NCI-H82 treated with DMSO at 0.1 percent for 48 hours (cell line): Measurements from ENCODE around the gene GALNT14.
"Not testable (repeated sequence)": the region's sequence is repeated elsewhere in the genome, so short reads cannot be mapped to it uniquely, and the experiment has no call there.

Experiments used
- DNase-seq: peaks from one replicate; lab custom pipeline; 2025; ENCODE audit not compliant: unreplicated experiment; lab: John Stamatoyannopoulos, UW

Gene GALNT14, protein sequence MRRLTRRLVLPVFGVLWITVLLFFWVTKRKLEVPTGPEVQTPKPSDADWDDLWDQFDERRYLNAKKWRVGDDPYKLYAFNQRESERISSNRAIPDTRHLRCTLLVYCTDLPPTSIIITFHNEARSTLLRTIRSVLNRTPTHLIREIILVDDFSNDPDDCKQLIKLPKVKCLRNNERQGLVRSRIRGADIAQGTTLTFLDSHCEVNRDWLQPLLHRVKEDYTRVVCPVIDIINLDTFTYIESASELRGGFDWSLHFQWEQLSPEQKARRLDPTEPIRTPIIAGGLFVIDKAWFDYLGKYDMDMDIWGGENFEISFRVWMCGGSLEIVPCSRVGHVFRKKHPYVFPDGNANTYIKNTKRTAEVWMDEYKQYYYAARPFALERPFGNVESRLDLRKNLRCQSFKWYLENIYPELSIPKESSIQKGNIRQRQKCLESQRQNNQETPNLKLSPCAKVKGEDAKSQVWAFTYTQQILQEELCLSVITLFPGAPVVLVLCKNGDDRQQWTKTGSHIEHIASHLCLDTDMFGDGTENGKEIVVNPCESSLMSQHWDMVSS

DNA sequence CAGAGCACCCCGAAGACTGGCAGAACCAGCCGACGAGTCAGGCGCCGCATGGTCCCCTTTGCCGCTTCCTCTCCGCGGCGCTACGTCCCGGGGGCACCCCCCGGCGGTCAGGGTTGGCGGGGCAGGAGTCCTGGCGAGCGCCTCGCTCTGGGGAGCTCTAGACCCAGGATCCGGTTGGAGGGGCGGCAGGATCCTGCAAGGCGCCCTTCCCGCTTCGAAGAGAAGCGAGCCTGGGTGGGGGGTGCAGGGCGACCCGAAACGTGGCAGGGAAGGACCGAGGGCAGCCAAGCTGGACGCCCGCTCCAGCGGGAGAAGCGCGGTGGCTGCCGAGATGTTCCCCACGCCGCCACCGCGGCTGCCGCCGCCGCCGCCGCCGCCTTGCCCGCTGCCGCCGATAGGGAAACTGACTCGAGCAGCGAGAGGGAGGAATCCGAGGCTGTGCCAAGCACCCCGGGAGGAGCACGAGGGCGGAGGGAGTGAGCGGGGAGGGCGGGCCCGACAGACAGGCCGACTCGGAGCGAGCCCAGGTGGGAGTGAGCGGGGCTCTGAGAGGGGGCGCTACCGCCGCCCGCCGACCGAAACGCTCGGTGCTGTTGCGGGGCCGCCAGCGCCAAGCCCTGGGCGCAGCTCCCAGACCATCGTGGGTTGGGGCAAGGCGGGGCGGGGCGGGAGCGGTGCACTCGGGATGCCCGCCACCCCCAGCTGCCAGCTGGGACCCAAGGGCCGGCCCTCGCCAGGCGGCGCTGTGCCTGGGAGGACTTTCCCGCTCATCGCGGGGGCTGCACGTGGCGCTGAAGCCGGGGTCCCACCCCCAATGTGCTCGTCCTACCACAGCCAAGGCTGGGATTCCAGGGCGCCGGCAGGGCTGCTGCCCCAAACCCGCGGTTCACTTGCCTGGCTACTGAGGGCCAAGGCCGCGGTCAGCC, at the start of gene GALNT14:
TSS of gene GALNT14 (minus strand) at position 404 of the 926 bp plus-strand sequence. CDS start at position 50, 354 bp downstream.
- peak; percentile 17 for DNase-seq

DNA sequence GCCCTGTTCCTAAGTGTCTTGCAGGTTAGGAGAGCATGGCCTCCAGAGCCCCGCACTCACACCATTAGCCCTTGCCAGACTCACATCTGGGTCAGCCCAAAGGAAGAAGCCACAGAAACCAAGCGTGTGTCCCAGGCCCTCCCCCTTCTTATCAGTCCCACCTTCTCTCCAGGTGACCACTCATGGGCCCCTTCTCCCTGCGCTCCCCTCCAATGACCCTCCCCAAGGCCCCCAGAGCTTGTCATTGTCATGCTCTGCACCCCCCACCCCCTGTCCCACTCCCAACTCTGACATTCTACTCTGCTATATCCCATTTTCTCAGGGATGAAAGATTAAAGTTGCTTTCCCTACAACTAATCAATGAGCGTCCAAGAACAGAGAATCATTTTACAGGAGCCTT, 48.9 kb upstream of the GALNT14 start:
- DNase-seq: no peak

GRCh38 chr2:31183973-31184372, 45.7 kb upstream of the GALNT14 start:
- DNase-seq: not testable (repeated sequence)

DNA sequence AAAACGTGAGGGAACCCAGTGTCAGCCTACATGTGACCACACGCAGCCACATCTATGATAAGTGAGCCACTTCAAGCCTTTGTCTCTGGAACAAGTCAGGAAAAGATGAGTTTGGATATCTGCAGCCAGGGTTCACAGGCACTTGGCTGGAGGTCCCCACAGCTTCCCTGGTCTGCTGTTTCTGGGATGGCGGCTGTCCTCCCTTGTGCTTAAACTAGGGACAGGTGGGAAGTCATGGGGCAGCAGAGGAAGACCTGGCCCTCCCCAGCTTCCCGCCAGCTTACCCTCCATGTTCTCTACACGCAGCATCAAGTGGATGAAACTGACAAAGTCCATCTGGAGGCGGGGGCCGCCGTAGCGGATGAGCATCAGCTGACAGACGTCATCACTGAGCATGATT, 38.5 kb upstream of the GALNT14 start:
- no peak for DNase-seq

DNA sequence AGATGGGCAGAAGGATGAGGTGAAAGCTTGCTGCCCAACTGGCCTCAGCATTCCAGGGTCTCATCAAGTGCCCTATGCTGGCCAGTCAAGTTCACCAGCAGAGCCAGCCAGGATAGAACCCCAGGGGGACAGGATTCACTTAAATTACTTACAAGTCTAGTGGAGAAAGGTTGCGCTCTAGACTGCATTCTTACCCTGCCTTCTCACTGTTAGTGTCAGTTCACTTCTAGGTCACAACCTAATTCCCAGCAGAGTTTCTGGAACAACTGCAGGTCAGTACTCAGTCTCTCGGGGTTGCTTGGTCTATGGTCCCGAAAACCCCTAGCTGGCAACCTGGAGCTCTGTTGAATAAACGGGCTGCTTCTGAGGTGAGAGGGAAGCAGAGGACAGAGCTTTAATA, 32.9 kb upstream of the GALNT14 start:
- no peak for DNase-seq

DNA sequence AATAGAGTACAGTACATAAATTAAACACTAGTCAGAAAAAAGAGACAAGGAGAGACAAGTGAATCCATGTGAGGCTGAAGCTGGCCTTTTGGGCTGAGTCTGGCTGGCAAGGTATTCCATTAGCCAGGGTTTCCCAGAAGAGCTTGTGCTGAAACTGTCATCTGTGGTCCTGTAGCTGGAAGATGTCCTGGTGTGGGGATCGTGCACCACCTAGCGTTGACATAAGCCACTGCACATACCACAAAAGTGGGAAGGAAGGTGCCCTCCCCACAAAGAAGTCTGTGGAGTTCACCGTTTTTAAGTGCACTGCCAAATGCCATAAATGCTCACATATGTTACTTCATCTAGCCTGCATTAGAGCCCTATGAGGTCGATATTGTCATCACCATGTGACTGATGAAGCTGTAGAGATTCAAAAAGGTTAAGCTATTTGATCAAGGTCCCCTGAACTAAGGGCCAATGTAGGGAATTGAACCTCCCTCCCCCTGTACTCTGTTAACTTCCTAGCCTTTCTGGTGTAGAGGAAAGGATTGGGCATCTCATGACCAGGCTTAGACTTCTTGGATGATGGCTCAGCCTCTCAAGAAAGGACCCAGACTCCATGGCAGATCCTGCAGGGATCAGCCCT, 31.9 kb upstream of the GALNT14 start:
- DNase-seq: peak; percentile 18

GRCh38 chr2:31168291-31168690, 30.1 kb upstream of the GALNT14 start:
- DNase-seq: no peak

- DNase-seq: no peak
Measured at GRCh38 chr2:31166925-31167324, 28.7 kb upstream of the GALNT14 start.

- DNase-seq: peak; percentile 48
Measured at GRCh38 chr2:31163011-31163539, 24.8 kb upstream of the GALNT14 start.

DNA sequence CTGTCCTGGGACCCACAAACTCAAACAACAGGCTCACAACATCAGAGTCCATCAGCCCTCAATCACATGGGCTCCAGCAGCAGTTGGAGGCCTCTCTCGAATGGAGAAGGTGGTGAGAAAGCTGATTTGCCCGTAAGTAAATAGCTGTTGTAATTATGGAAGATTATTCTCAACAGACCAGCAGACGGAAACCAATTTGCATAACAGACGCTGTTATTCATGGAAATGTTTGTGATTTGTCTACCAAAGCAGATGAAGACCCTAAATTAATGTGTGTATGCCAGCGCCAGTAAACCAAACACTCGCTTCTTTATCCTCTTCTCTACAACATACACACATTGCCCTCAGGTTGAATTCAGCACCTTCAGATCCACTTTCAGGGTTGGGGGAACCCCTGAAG, 23.4 kb upstream of the GALNT14 start:
- no peak for DNase-seq

DNA sequence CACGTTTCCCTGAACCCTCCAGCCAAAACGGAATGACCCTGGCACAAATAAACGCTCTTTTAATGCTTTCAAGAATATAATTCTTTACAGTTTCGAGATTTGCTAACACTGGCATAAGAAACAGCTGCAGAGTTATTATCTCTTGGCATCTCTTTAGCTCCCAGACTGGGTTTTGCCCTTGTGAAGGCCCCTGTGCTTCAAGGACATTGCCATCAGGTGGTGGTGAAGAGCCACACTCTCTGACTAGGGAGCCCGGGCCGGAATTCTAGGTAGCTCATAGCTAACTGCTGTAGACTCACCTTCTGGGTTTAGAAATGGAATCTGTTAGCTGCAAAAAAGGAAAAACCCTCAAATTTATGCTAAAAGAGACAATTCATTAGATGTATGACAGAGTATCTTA, 13.3 kb upstream of the GALNT14 start:
- no peak for DNase-seq

DNA sequence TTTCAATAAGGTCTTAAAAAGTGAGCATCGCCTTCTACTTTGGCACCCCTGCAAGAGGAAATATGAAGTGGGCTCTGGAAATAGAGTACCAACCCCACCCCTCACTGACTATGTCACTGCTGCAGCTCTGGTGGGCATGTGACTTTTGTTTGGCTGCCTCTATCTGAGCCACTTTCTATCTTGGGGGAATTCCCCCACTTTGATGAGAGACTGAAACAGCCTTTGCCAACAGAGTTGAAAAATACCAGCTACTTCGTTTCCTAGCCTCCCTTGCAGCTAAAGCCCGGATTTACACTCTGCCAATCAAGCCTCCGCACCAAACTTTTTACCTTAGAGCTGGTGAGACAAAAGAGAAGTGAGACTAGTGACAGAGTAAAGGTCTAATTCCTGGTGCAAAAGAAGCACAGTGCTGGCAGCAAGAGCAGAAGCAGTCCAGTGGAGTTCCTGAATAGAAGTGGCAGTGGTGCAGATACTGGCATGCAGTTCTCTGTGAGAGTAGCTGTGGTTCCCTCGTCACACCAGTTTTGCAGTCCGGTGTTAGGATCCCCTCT, 12.0 kb upstream of the GALNT14 start:
- no peak for DNase-seq

DNA sequence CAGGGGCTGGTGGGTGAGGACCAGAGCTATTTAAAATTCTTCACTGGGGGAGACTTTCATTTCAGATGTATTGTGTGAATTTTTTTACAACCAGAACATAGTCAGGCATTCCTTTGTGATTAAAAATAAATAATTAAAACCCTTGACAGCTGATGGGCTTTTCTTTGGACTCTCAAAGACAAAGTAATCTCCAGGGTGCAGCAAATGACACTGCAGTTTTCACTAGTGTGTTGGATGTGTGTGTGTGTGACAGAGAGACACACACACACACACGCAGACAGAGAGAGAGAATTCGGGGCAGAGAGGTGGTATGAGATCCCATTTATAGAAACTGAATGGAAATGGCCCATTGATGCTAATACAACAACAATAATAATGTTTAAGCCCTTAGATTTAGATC, 10.3 kb upstream of the GALNT14 start:
- no peak for DNase-seq

GRCh38 chr2:31147645-31148044, 9.4 kb upstream of the GALNT14 start:
- DNase-seq: no peak

DNA sequence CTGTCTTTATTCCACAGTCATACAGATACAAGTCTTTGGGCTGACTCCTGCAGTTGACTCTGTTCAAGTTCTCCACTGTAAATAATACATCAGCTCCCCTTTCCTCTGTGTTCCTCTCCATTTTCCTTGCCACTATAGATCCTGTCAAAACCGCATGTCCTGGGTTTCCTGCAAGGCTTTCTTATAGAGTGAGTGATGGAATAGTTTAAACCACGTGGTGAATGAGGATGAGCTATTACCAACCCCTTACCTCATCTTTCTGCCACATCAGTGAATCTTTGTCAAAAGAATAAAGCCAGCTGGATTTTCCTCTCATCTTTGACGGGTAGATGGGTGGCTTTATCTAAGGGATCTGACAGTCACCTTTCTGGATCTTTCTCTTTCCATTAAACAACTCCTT, 3.9 kb upstream of the GALNT14 start:
- no peak for DNase-seq

- DNase-seq: no peak
Measured at GRCh38 chr2:31141443-31142085, 3.3 kb upstream of the GALNT14 start.

GRCh38 chr2:31140151-31140550, 1.9 kb upstream of the GALNT14 start:
- no peak for DNase-seq

GRCh38 chr2:31139671-31140070, 1.4 kb upstream of the GALNT14 start:
- DNase-seq: no peak

DNA sequence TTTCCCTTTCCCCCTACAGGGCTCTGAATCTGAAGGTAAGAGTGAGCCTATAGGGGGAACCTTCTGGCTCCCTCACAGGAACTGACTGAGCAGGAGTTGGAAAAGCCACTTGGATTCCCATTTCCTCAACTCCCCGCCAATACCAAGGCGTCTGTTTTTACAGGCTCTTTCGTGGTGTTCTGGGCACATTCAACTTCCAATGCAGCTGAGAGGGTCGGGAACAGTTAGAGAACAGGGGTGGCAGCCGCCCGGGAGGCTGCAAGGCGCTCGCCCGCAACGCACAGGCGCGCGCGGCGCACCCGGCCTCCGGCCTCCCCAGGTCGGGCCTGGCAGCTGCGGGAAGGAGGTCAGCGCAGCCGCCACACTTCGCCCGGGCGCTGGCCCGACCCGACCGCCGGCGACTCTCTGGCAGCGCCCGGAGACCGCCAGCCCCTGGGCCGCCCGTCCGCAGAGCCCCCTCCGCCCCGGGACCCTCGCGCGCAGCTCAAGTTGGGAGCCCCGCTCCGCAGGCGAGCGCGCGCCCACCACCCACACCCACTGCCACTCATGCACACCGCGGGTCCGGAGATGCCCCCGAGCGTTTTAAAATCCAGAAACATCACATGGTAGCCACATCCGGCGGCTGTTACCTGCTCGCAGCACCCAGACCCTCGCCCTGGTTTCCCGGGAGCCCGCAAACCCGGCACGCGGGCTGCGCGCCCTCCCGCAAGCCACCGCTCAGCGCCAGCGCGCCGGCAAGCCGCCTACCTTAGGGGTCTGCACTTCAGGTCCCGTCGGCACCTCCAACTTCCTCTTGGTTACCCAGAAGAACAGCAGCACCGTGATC, 816 bp downstream of the GALNT14 start:
- DNase-seq: no peak
